Lung (tissue), 12 donors: ENCODE data around the gene KRTAP2-4. TPM values are rescaled to one million over a fixed set of nuclear protein-coding genes. Genes with fewer than 3 reads are reported as not detected.
"Not testable (repeated sequence)": the region's sequence is repeated elsewhere in the genome, so short reads cannot be mapped to it uniquely, and the experiment has no call there.

Experiments
- ATAC-seq: fragments of 200-7000 bp; cut with Tn5 transposase; one replicate; pipeline ENCODE4 v1.9.1; 2020; ENCODE audit warnings: moderate number of reproducible peaks; ENCODE audit not compliant: insufficient read depth, low FRiP score
- DNase-seq, 3 donors: peaks; one replicate each; pipeline ENCODE4 v3.0.0-alpha.2; 2013 to 2017
- H3K27ac ChIP-seq, 2 donors: one replicate each; pipeline ENCODE4 v1.5.1; 2013; ENCODE audit warnings: mild to moderate bottlenecking in 2 of 2, moderate library complexity in 2 of 2, control low read depth in 1 of 2, inconsistent platforms in 1 of 2, low read depth in 1 of 2, low read length in 1 of 2
- H3K27me3 ChIP-seq, 3 donors: one replicate each; pipeline ENCODE4 v1.5.1; 2013; ENCODE audit warnings: low read length in 2 of 3; ENCODE audit not compliant: control insufficient read depth in 3 of 3, insufficient read depth in 3 of 3
- H3K36me3 ChIP-seq, 4 donors: one replicate each; pipeline ENCODE4 v1.5.1; 2013; ENCODE audit warnings: low read length in 4 of 4, mild to moderate bottlenecking in 1 of 4, moderate library complexity in 1 of 4; ENCODE audit not compliant: control insufficient read depth in 4 of 4, insufficient read depth in 4 of 4
- H3K4me1 ChIP-seq, 5 donors: one replicate each; pipeline ENCODE4 v1.5.1; 2013; ENCODE audit warnings: low read length in 5 of 5, mild to moderate bottlenecking in 2 of 5, moderate library complexity in 1 of 5; ENCODE audit not compliant: control insufficient read depth in 5 of 5, insufficient read depth in 5 of 5
- H3K4me3 ChIP-seq: one replicate; pipeline ENCODE4 v1.5.1; 2013; ENCODE audit warnings: mild to moderate bottlenecking, control low read depth, moderate library complexity
- H3K9ac ChIP-seq, 2 donors: one replicate each; pipeline ENCODE4 v1.5.1; 2013; ENCODE audit warnings: low read length in 2 of 2, control low read depth in 1 of 2; ENCODE audit not compliant: insufficient read depth in 1 of 2
- H3K9me3 ChIP-seq, 4 donors: one replicate each; pipeline ENCODE4 v1.5.1; 2013; ENCODE audit warnings: low read length in 3 of 4, mild to moderate bottlenecking in 1 of 4, moderate library complexity in 1 of 4; ENCODE audit not compliant: control insufficient read depth in 4 of 4, insufficient read depth in 3 of 4
- WGBS, 2 donors: extraction: QIAGEN DNeasy Blood & Tissue Kit; methylation state at CpG; one replicate each; pipeline ENCODE4 v1.1.7; 2013; 5-methylcytosine and 5-hydroxymethylcytosine counted together
- polyA plus RNA-seq, 2 donors: library from polyadenylated mRNA; stranded (reverse); fragments of 200-250 nt; gene quantifications; one replicate each; pipeline ENCODE4 v1.2.1, GENCODE V29; 2013
- total RNA-seq, 2 donors: library from RNA; depleted of rRNA in 1 of 2; stranded (reverse); fragments of >200 nt in 1 of 2; gene quantifications; one replicate each; pipeline ENCODE4 v1.2.1, GENCODE V29; 2014 to 2021
- TF ChIP-seq, protein P1 (sequence below): IDR thresholded peaks from 2 replicates; pipeline ENCODE4 v1.5.1; 2012; ENCODE audit warnings: mild to moderate bottlenecking; ENCODE audit errors: control extremely low read depth, extremely low read depth
- donor health status: control.
- donor health status: control.
- donor health status: Bipolar disorder and iron deficiency.
- donor health status: healthy.
- donor health status: DM: yes; HTN: yes; CAD: no.

KRTAP2-4 gene
- total and polyA plus RNA-seq, 4 donors, result not detected

DNA sequence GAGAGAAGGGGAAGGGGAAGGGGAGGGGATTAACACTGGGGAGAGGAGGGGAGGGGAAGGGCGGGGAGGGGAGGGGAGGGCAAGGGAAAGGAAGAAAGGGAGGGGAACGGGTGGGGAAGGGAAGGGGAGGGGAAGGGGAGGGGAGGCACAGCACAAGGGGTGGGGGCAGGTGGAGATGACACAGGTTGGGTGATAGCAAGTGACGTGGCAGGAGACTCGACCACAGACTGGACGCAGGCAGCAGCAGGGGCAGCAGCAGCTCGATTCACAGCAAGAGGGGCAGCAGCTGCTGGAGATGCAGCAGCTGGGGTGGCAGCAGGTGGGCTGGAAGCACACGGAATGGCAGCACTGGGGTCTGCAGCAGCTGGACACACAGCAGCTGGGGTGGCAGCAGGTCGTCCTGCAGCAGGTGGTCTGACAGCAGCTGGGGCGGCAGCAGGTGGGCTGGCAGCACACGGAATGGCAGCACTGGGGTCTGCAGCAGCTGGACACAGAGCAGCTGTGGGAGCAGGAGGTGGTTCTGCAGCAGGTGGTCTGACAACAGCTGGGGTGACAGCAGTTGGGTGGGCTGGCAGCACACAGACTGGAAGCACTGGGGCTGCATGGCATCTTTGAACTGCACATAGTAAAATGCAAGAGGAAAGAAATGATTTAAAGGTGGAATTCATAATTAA lies 36.0 kb upstream of the KRTAP2-4 start, which contains the start of gene KRTAP4-16:
Gene KRTAP4-16, minus strand, starts transcription at position 624 of the 674 bp plus-strand sequence. Its CDS starts 0 bp downstream, at position 624.
- H3K9me3 ChIP-seq, result no peaks in the 10 kb centered on the region
- WGBS, 2 donors, result 65 to 71% methylated on average over 9 of the region's 10 CpGs

DNA sequence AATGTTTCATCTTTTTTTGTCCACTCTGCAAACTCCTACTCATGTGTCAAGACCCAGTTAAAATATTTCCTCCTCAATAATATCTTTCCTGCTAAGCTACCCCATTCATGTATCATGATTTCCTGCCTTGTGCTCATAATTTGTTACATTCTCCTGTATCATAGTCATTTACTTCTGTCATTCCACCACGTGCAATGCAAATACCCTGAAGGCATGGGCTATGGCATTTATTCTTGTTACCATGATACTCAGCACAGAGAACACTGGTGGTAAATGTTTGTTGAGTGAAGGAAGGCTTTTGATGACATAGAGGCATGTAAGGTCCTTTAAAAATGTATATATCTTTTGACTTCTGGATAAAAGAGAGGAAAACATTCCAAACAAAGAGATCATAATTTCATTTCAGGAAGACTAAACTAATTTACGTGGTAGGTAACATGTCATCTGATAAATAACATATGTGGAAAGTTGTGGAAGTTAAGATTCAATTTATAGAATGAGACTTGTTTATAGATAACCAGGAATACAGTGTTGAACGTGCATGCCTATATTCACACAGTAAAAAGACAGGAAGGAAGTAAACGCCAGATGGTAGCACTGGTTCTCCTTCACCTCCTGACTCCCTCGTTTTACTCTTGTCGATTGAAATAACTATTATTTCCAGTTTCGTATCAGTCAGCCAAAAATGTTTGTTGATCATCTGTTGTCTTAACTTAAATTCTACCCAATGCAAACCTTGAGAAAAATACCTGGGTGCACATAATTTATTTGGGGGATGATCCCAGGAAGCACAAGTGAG lies 34.2 kb upstream of the KRTAP2-4 start:
- ATAC-seq, H3K27me3 ChIP-seq, H3K9ac ChIP-seq, H3K4me3 ChIP-seq, H3K9me3 ChIP-seq, H3K27ac ChIP-seq, DNase-seq, H3K36me3 ChIP-seq, H3K4me1 ChIP-seq: not testable (repeated sequence)
- WGBS, 2 donors, result 22 to 44% methylated on average over 7 of the region's 7 CpGs

More for the DNA sequence above, 36.0 kb upstream of the KRTAP2-4 start, which contains the start of gene KRTAP4-16:
- no peaks in the 10 kb centered on the region for H3K36me3 ChIP-seq
- H3K4me3 ChIP-seq, result no peak within 1 kb of the TSS
- TF ChIP-seq, protein P1, sequence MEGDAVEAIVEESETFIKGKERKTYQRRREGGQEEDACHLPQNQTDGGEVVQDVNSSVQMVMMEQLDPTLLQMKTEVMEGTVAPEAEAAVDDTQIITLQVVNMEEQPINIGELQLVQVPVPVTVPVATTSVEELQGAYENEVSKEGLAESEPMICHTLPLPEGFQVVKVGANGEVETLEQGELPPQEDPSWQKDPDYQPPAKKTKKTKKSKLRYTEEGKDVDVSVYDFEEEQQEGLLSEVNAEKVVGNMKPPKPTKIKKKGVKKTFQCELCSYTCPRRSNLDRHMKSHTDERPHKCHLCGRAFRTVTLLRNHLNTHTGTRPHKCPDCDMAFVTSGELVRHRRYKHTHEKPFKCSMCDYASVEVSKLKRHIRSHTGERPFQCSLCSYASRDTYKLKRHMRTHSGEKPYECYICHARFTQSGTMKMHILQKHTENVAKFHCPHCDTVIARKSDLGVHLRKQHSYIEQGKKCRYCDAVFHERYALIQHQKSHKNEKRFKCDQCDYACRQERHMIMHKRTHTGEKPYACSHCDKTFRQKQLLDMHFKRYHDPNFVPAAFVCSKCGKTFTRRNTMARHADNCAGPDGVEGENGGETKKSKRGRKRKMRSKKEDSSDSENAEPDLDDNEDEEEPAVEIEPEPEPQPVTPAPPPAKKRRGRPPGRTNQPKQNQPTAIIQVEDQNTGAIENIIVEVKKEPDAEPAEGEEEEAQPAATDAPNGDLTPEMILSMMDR, result no peak
- H3K27me3 ChIP-seq, result no peaks in the 10 kb centered on the region
- no peak for ATAC-seq
- H3K4me1 ChIP-seq, result no peaks in the 10 kb centered on the region
- H3K9ac ChIP-seq, result no peak within 1 kb of the TSS
- DNase-seq, result no peak
- no peak within 1 kb of the TSS for H3K27ac ChIP-seq

DNA sequence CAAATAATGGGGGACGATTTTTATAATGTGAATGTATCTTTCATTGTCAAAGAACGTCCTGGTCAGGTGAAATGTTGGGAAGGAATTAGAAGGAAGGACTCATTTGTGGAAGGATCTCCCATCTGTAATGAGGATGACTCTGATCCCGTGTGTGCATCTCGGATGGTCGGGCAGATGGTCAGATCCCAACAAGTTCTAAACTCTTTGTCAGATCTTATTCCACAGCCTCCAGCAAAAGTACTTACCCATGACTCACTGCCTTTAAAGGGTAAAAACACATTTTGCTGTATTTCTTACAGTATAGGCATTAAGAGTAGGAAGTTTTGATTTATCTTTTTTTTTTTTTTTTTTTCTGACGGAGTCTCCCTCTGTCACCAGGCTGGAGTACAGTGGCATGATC lies 32.8 kb upstream of the KRTAP2-4 start:
- TF ChIP-seq, protein P1, result no peak
- no peaks in the 10 kb centered on the region for H3K27me3 ChIP-seq
- no peak overlapping the region for H3K9ac ChIP-seq
- no peaks in the 10 kb centered on the region for H3K36me3 ChIP-seq
- 79 to 93% methylated on average over 6 of the region's 6 CpGs for WGBS, 2 donors
- H3K27ac ChIP-seq, result no peak overlapping the region
- ATAC-seq (no peak), DNase-seq (no peak)
- no peaks in the 10 kb centered on the region for H3K4me1 ChIP-seq
- no peak overlapping the region for H3K4me3 ChIP-seq
- H3K9me3 ChIP-seq, result no peaks in the 10 kb centered on the region

DNA sequence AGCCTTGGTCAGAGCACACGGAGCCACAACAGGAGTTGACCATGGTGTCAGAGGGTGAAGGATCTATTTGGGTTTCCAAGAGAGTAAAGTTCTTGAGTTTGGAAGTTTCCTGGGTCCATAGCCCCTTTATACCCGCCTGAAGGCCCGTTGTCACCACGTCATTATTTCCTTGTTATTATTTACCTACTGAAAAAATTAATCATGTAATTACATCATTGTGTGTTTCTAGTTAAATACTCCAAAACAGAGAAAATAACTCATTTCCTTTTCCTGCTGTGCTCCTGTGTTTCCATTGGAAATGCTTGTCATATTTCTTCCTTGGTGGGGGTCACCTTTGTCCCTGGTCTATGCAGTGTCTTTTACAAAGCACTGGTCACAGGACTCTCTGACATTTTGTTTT lies 32.4 kb upstream of the KRTAP2-4 start, which contains the start of gene KRTAP4-8:
Gene KRTAP4-8, minus strand, starts transcription at position 101 of the 400 bp plus-strand sequence. Its CDS starts 58 bp downstream, at position 43.
- H3K27ac ChIP-seq, result no peak within 1 kb of the TSS
- no peaks in the 10 kb centered on the region for H3K36me3 ChIP-seq
- H3K9ac ChIP-seq, result no peak within 1 kb of the TSS
- no peaks in the 10 kb centered on the region for H3K9me3 ChIP-seq
- TF ChIP-seq, protein P1, result no peak
- DNase-seq, result no peak
- H3K27me3 ChIP-seq, result no peaks in the 10 kb centered on the region
- ATAC-seq, result no peak
- H3K4me3 ChIP-seq, result no peak within 1 kb of the TSS
- no peaks in the 10 kb centered on the region for H3K4me1 ChIP-seq
- 68 to 81% methylated on average over 4 of the region's 4 CpGs for WGBS, 2 donors
